Measurements from ENCODE around the gene AGAP1. TPM values are rescaled to one million over a fixed set of nuclear protein-coding genes. Genes with fewer than 3 reads are reported as not detected.

Gene AGAP1
- total RNA-seq, 1 donor from 2014 or later, result 43.9 TPM

DNA sequence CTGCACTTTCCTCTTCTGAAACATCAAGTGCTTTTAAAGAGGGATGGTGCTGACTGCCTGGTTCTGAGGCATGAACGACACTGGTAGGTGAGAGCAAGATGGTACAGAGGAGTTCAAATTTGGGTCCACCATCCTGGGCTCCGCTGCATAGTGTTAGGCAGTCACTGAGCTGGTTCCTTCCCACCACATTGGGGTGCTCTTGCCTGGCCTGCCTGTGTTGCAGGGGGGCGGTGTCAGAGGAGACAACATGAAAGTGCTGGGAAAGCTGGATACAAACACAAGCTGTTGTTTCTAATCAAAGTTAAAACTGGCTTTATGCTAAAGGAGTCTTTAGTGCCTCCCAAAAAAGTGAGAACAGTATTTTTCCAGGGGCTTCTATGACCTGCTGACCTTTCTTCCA is 416.2 kb downstream of the AGAP1 start:
- Mint-ChIP-seq H3K27me3 (ENCODE audit: unreplicated experiment) (peaks cover 3% of the 10 kb centered on the region), H3K4me1 (ENCODE audit: unreplicated experiment) (peaks cover 19% of the 10 kb centered on the region), H3K4me3 (ENCODE audit: unreplicated experiment) (no peak overlapping the region), H3K9me3 (ENCODE audit: unreplicated experiment) (no peaks in the 10 kb centered on the region), H3K36me3 (ENCODE audit: low read depth, unreplicated experiment) (peaks cover 15% of the 10 kb centered on the region), H3K27ac (ENCODE audit: unreplicated experiment) (no peak overlapping the region)
- TF ChIP-seq CTCF (IDR thresholded peaks at IDR 0.05; ENCODE audit: unreplicated experiment), result no peak
- DNase-seq (ENCODE audit: low spot score), result no peak

DNA sequence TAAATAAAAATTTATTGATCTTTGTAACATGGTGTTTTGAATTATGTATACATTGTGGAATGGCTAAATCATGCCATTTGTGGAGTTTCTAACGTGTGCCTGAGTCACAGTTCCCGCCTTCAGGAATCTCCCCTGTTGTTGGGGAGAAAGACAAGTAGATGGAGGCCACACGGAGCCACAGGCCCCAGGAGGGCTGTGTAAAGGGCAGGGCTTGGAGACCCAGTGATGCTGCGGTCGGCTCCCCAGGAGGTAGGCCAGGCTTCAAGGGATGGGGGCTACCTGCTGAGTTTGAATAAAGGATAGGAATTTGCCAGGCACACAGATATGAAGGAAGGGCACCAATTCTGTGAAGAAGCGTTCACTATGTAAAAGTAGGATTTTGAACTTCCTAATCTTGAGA is 417.3 kb downstream of the AGAP1 start:
- peaks cover 18% of the 10 kb centered on the region for H3K4me1 Mint-ChIP-seq (ENCODE audit: unreplicated experiment)
- H3K36me3 Mint-ChIP-seq (ENCODE audit: low read depth, unreplicated experiment), result peaks cover 22% of the 10 kb centered on the region
- no peaks in the 10 kb centered on the region for H3K9me3 Mint-ChIP-seq (ENCODE audit: unreplicated experiment)
- no peak overlapping the region for H3K27ac Mint-ChIP-seq (ENCODE audit: unreplicated experiment)
- peaks cover 3% of the 10 kb centered on the region for H3K27me3 Mint-ChIP-seq (ENCODE audit: unreplicated experiment)
- no peak overlapping the region for H3K4me3 Mint-ChIP-seq (ENCODE audit: unreplicated experiment)
- DNase-seq (ENCODE audit: low spot score), result no peak
- no peak for TF ChIP-seq CTCF (IDR thresholded peaks at IDR 0.05; ENCODE audit: unreplicated experiment)

DNA sequence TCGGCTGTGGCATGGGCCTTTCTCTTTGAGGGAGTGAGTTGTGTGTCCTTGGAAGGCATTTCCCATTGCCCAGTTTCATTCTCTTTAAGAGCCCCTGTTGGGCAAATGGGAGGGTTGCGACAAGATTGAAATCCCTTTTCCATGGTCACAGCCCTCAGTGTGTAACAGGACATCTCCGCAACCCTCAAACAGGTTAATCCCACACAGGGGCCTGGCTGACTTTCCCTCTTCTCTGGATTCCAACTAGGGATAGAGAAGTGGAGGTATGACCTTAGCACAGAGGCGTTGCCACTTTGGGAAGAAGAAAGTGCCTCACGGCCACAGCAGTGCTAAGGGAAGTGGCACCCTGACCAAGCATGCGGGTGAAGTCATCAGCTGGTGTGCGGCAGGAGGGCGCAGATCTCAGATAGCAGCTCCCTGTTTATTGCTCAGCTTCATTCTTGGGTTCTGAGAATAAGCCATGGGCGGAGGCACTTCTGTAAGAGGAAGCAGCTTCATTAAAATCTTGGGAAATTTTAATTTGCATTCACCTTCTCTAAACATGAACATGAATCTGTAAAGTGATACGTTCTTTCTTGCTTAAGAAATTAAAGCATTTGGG is 417.9 kb downstream of the AGAP1 start:
- DNase-seq (ENCODE audit: low spot score), result no peak
- Mint-ChIP-seq H3K4me3 (ENCODE audit: unreplicated experiment) (no peak overlapping the region), H3K4me1 (ENCODE audit: unreplicated experiment) (peaks cover 12% of the 10 kb centered on the region), H3K36me3 (ENCODE audit: low read depth, unreplicated experiment) (peaks cover 17% of the 10 kb centered on the region), H3K9me3 (ENCODE audit: unreplicated experiment) (no peaks in the 10 kb centered on the region), H3K27ac (ENCODE audit: unreplicated experiment) (no peak overlapping the region), H3K27me3 (ENCODE audit: unreplicated experiment) (peaks cover 3% of the 10 kb centered on the region)
- no peak for TF ChIP-seq CTCF (IDR thresholded peaks at IDR 0.05; ENCODE audit: unreplicated experiment)

DNA sequence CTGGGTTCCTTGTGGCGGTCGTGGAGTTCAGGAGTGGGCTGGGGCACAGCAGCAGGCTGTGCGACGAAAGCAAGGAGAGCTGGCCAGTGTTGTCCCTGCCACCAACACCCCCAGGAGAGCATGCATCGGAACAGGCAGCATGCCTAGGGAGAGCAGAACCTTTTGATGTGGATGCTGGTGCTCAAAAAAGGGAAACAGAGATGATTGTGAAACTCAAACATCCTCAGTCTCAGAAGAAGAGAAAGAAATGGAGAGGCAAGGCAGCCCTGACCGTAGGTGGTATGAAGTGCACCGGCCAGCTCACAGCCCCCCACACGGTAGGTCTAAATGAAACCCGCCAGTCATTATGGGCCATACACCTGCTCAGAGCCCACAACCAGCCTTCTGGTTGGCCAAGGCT is 420.9 kb downstream of the AGAP1 start:
- H3K4me1 Mint-ChIP-seq (ENCODE audit: unreplicated experiment), result peaks cover 7% of the 10 kb centered on the region
- no peaks in the 10 kb centered on the region for H3K9me3 Mint-ChIP-seq (ENCODE audit: unreplicated experiment)
- peaks cover 3% of the 10 kb centered on the region for H3K27me3 Mint-ChIP-seq (ENCODE audit: unreplicated experiment)
- peaks cover 17% of the 10 kb centered on the region for H3K36me3 Mint-ChIP-seq (ENCODE audit: low read depth, unreplicated experiment)
- TF ChIP-seq CTCF (IDR thresholded peaks at IDR 0.05; ENCODE audit: unreplicated experiment), result no peak
- DNase-seq (ENCODE audit: low spot score), result no peak
- H3K4me3 Mint-ChIP-seq (ENCODE audit: unreplicated experiment), result no peak overlapping the region
- no peak overlapping the region for H3K27ac Mint-ChIP-seq (ENCODE audit: unreplicated experiment)

DNA sequence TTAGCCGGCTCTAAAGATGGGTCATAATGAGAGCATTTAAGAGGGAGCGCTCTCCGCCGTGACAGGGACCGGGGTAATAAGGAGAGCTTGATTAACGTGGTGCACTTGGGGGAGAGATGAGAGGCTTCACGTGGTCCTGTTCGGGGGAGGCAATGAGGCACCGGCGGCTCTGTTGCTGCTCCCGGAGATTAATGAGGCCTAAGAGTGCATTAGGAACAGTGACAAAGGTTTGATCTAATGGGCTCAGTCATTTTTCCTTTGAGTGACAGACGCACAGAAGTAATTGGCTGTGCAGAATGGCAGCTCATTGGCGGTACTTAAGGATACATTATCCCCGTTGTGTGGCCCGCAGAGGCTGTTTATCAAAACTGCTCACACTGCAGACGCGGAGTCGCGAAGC is 423.7 kb downstream of the AGAP1 start:
- TF ChIP-seq CTCF (IDR thresholded peaks at IDR 0.05; ENCODE audit: unreplicated experiment), result no peak
- no peaks in the 10 kb centered on the region for H3K9me3 Mint-ChIP-seq (ENCODE audit: unreplicated experiment)
- peaks cover 7% of the 10 kb centered on the region for H3K4me1 Mint-ChIP-seq (ENCODE audit: unreplicated experiment)
- H3K27ac Mint-ChIP-seq (ENCODE audit: unreplicated experiment), result no peak overlapping the region
- H3K36me3 Mint-ChIP-seq (ENCODE audit: low read depth, unreplicated experiment), result peaks cover 17% of the 10 kb centered on the region
- no peak for DNase-seq (ENCODE audit: low spot score)
- peaks cover 3% of the 10 kb centered on the region for H3K27me3 Mint-ChIP-seq (ENCODE audit: unreplicated experiment)
- no peak overlapping the region for H3K4me3 Mint-ChIP-seq (ENCODE audit: unreplicated experiment)
